ENCODE measurements around the gene OR11A1.

OR11A1 gene, protein sequence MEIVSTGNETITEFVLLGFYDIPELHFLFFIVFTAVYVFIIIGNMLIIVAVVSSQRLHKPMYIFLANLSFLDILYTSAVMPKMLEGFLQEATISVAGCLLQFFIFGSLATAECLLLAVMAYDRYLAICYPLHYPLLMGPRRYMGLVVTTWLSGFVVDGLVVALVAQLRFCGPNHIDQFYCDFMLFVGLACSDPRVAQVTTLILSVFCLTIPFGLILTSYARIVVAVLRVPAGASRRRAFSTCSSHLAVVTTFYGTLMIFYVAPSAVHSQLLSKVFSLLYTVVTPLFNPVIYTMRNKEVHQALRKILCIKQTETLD

DNA sequence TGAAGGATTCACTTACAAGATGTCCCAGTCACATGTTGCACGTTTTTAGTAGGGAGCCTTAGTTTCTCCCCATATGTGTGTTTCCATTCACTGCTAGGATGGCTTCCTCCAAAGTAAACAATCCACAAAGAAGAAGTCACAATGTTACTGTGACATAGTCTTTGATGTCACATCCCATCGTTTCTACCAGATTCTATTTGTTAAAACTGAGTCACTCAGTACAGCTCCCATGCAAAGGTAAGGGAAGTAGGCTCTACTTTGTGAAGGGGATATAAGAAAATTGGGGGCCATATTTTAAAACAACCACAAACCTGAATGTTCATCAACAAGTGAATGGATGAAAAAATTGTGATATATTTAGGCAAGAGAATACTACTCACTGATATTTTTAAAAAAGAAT lies at the start of gene OR11A1, which contains the start of gene OR2H1:
Gene OR11A1, minus strand, starts transcription at position 101 of the 400 bp plus-strand sequence. CDS start 29,430 bp downstream, outside the sequence.
Gene OR2H1, plus strand, starts transcription at position 185 of the 400 bp plus-strand sequence. CDS start 4,615 bp downstream, outside the sequence.
- no peak for DNase-seq (ENCODE audit: extremely low read depth in 1 of 2, low read depth in 1 of 2)

DNA sequence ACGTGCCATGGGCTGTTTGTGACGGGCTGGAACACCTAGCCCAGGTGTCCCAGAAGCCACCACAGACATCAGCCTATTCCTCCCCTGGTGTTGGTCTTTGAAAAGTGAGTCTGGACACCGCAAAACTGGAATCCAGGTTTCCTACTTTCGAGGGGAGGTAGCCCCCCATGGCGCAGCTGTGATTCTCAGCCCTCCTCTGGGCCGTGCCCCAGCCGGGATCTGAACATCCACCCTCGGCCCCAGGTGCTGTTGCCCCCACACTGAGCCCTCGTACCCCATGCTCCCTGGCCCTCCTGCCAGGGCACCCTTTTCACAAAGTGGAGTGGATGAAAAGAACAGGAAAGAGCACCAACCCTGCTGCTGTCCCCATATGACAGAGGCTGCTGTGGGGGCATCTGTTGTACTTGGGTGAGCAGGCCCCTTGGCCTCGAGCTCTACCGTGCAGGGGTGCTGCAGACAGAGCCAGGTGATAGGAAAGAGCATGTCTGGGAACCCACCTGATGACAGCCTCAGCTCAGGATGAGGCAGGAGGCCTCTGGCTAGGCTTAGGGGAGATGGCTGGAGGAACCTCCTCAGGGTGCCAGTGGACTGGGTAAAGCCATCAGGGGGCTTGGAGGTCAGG lies 49.7 kb upstream of the OR11A1 start:
- no peak for DNase-seq (ENCODE audit: extremely low read depth in 1 of 2, low read depth in 1 of 2)

DNA sequence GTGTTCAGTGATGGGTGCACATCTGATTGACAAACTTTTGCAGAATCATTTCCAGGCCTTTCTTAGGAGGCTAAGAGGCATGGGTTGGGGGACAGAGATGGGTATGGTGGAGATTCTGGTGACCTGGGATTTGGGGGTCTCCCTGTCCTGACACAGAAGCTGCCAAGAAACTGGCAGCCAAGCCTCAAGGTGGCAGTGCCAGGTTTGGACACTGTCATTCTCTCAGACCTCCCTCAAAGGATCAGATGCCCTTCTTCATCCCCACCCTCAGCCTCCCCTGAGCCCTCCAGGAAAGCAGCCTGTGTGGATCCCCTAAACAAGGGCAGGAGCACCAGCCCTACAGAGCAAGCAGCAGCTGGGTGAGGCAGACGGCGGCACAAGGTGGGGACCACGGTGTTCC lies 48.9 kb upstream of the OR11A1 start:
- DNase-seq (ENCODE audit: extremely low read depth in 1 of 2, low read depth in 1 of 2), result no peak

DNA sequence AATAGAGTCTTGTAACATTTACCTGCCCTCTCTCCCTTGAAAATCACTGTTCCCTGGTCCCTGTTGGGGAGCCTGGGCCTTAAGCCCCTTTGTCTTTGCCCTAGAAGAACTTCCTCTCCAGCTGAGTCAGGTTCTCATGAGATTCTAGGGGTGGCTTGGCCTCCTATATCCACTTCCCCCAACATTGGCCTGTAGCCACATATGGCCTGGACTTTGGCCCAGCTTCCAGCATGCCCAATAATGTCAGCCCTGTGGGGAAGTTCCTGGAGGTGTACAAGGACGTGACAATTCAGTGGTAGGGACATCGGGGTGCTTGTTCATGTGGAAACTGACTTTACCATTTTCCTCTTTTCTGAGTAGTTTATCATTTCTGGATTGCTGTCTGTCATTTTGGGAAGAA lies 48.1 kb upstream of the OR11A1 start:
- DNase-seq (ENCODE audit: extremely low read depth in 1 of 2, low read depth in 1 of 2), result no peak

DNA sequence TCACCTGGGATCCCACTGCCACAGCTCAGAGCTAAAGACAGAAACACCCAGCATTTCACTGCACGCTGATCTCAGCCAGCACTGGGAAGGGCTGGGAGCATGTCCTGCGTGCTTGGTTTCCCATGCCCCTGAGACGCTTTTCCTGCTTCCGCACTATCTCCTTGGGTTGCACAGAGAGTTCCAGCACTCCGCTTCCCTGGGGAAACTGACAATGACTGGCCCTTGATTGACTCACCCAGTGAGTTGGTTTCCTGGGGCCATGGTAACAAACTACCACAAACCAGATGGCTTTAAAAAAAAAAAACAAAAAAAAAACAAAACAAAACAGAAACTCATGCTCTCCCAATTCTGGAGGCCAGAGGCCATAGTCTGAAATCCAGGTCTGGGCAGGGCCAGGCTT lies 45.7 kb upstream of the OR11A1 start:
- no peak for DNase-seq (ENCODE audit: extremely low read depth in 1 of 2, low read depth in 1 of 2)

DNA sequence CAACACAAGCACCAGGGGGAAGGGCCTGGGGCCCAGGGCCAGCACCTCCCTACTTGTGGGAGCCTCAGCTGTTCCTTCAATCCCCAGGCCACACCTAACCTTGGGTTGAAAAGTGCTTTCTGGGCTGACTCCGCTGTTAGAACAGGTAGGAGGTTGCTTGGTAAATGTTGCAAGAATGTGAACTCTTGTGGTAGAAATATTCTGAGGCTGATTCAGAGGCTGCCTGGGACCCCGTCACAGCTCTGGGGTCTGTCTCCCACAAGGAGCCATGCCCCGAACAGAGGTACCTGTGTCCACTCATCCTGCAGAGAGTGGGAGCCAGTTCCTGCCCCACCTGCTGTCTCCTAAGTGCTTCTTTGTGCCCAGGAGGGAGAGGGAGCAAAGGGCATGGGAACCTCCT lies 45.3 kb upstream of the OR11A1 start:
- no peak for DNase-seq (ENCODE audit: extremely low read depth in 1 of 2, low read depth in 1 of 2)

DNA sequence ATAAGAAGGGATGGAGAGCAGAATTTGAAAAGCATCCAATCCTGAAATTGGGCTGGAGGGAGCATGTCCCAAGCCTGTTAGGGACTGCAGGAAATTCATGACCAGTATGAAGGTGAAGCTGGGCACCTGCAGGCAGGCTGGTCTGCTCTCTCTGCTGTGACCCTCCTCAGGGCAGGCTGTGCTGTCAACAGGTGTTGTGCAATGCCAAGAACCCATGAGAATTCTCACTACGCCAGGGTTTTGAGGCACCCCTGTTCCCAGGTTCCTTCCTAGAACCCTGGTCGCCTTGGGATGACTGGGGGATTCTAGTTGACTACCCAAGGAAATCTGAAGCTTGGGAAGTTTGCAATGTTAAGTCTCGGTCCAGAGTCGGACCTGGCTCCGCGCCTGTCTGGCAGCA lies 44.2 kb upstream of the OR11A1 start:
- no peak for DNase-seq (ENCODE audit: extremely low read depth in 1 of 2, low read depth in 1 of 2)

DNA sequence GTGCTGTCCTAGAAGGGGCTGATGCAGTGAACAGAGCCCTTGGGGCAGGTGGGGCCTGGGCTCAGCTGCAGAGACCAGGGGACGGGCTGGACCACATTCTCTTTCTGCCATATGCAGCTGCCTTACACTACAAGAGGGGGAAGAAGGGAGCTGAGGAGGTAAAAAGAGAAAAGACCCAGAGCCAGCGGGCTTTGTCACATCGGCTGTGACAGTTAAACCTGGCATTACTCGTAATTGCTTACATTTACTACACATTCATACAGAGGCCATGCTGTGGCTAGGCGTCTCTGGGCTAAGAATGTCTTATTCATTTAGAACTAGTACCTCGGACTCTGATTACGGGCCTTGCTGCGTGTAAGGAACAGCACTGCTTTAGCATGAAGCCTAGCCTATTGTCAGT lies 43.7 kb upstream of the OR11A1 start:
- DNase-seq (ENCODE audit: extremely low read depth in 1 of 2, low read depth in 1 of 2), result no peak

DNA sequence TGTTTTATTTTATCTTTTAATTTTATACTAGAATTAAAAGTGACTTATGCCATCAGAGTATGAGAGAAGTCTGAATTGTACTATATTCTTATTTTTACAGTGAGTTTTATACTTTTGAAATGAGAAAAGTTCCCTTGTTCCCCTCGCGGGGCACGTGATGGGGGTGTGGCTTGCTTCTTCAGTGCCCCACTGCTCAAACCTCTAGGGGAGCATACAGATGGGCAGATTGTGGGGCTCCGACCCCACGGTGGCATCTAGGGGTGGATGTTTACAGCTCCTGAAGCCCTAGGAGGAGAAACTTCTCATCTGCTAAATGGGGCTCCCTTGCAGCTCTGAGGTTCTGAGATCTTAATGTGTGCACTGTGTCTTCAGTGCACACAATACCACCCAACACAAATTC lies 42.8 kb upstream of the OR11A1 start:
- no peak for DNase-seq (ENCODE audit: extremely low read depth in 1 of 2, low read depth in 1 of 2)

DNA sequence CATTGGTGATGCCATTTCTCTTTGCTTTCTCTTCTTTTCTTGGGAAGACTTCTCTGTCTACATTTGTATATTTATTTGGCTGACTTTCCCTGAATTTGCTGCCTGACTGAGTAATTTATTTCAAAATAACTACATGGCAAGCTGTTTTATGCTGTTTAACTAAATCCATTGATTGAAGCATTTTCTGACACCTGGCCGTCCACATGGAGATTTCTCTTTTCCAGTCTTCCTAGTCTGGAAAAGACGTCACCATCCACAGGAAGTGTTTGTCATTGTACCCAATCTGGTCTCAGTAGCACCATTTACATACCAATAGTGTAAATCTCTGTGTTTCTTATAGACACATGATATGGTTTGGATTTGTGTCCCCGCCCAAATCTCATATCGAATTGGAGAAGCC lies 40.1 kb upstream of the OR11A1 start:
- no peak for DNase-seq (ENCODE audit: extremely low read depth in 1 of 2, low read depth in 1 of 2)

DNA sequence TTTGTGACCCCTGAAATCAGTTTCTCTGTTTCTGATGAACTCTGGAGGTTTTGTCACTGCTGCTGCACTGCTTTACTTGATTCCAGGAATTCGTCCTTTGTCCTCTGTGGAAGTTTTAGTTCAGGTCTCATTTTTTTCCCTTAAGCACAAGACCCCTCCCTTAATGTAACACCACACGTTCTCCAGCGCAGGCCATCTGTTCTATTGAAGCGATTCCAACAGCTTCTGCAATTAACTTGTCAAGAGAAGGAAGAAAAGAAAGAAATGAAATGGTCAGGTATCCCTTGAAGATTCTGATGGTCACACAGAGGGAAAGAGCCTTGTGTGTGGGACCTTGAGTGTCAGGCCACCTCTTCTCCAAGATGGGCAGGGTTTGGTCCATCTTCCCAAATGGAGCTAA lies 38.7 kb upstream of the OR11A1 start:
- DNase-seq (ENCODE audit: extremely low read depth in 1 of 2, low read depth in 1 of 2), result no peak

DNA sequence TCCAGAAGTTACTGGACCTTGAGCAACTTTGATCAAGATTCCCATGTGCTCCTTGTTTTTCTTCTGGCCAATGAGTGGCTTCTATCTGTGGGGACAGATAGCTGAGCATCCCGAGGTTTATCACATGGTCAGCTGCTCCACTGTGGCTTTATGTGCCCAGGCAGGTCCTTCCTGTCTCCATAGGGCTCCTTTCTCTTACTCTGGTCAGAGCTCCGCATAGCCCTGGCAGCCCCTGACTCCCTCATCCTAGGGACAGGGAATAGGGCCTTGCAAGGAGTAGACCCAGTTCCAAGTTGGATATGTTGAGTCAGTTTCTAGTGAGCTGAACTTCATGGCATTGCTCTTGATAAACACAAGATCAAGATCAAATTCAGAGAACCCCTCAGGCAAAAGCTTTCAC lies 37.3 kb upstream of the OR11A1 start:
- DNase-seq (ENCODE audit: extremely low read depth in 1 of 2, low read depth in 1 of 2), result no peak

DNA sequence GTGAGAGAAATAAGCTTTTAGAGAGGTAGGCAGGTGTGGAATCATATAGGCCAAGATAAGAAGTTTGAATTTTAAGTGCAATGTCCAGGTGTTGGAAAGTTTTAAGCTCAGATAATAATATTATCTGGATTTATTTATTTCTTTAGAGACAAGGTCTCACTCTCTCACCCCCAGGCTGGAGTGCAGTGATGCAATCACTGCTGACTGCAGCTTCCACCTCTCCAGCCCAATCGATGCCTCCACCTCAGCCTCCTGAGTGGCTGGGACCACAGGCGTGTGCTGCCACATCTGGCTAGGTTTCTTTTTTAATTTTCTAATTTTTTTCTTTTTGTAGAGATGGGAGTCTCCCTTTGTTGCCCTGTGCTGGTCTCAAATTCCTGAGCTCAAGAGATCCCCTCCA lies 36.4 kb upstream of the OR11A1 start:
- DNase-seq (ENCODE audit: extremely low read depth in 1 of 2, low read depth in 1 of 2), result no peak

DNA sequence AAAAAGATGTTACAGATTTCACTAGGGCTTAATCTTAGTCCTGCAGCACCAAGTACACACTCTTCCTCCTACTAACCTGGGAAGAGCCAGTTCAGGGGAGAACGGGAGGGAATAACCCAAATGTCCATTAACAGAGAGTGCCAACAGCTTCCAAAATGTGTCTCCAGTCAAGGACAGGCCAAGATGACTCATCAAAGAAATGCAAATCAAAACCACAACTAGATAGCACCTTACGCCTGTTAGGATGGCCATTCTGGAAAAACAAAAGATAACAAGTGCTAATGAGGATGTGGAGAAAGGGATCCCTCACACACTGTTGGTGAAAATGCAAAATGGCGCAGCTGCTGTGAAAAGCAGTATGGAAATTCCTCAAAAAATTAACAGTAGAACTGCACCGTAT lies 34.7 kb upstream of the OR11A1 start:
- DNase-seq (ENCODE audit: extremely low read depth in 1 of 2, low read depth in 1 of 2), result no peak

DNA sequence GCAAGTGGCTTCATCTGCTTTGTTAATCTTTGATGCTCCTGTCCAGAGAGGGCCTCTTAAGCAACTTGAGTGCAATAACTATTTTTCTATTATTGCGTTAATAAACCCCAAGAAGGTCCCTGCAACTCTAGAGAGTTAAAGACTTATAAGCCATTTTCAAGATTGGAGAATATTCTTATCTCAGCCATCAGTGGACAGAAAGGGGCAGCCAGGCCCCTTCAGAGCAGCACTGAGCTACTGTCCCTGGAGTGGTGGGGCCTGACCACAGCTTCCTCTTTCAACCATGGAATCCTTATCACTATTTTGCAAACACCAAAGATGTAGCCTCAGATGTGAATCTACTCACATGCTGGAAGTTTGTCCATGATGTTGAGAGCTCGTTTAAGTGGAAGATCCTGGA lies 33.7 kb upstream of the OR11A1 start:
- no peak for DNase-seq (ENCODE audit: extremely low read depth in 1 of 2, low read depth in 1 of 2)

DNA sequence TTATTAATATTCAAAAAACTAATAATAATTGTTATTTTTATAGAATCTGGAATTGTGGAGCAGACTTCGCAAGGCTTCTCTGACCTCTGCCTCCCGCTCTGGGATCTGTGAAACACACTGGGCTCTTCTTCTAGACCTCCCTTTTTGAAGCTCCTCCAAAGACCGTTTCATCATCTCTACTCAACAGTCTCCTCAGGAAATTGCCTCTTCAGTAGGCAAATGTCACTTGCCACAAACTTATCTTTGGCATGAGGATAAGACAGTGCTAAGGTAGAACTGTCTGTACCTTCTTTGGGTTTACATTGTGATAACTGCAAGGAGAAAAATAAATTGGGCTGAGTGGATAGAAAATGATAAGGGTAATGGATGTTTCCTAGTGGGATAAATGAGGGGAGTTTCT lies 33.2 kb upstream of the OR11A1 start:
- DNase-seq (ENCODE audit: extremely low read depth in 1 of 2, low read depth in 1 of 2), result no peak

DNA sequence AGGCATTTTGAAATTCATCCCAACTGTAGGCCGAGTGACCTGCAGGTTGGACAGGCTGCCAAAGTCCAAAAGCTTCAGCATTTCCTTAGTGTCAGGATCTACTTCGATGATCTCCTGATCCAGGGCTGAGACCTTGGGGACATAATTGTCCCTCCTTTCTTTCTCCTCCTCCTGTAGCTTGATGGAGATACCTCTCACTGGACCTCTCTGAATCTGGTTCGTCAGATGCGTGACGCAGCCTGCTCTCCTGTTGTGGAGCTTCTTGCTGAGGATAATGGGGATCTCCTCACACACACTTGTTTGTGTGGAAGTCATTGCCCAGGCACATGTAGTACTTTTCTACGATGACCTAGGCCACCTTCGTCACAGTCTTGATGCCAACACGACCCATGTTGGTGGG lies 32.4 kb upstream of the OR11A1 start:
- no peak for DNase-seq (ENCODE audit: extremely low read depth in 1 of 2, low read depth in 1 of 2)

DNA sequence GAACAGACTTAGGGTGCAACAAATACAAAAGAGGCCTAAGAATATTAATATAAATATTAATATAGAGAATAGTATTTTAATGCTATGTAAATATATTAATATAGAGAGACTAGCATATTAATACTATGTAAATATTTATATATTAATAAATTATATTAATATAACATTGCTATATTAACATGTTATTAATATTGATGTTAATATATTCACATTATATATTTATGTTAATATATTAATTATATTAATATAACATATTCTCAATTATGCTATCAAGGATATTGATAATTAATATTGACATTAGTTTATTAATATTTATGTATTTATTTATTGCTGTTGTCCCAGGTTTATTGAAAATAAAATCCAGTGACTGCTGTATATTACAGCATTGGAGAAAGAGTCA lies 32.0 kb upstream of the OR11A1 start:
- DNase-seq (ENCODE audit: extremely low read depth in 1 of 2, low read depth in 1 of 2), result no peak

DNA sequence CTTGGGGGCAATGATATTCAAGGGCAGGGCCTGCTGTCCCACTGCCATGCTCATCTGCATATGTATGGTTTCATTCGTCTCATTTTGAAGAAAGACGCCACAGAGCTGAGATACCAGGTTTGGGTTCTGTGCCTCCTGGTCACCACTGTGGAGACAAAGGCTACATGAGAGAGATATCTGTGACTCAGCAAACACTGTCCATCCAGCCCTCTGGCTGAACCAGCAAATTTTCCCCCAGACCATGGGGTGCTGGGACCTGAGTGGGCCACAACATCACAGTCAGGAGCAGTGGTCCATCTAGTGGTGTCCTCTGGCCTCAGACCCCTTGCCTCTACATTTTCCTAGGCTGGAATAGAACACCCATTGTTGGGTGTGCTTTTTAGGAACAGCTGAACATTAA lies 30.8 kb upstream of the OR11A1 start, which contains the start of gene MAS1L:
Gene MAS1L, minus strand, starts transcription at position 297 of the 400 bp plus-strand sequence. Its CDS starts 54 bp downstream, at position 243.
- DNase-seq (ENCODE audit: extremely low read depth in 1 of 2, low read depth in 1 of 2), result no peak

DNA sequence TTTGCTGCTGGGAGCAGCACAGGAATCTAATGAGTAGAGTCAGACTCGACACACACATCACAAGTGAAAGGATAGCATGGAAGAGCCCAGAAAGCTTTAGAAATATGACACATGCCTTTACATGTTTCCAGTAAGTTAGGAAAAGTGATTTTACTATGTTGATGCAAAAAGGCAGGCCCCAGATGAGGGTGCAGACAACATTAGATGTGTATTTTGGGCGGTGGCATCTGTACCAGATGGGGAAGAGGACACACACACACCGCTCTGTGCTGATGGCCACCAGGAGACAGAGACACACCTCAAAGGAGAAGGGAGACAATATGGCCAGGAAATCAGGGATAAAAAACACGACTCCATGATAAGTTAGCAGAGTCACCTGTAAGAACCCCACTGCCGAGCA lies 30.3 kb upstream of the OR11A1 start:
- no peak for DNase-seq (ENCODE audit: extremely low read depth in 1 of 2, low read depth in 1 of 2)

DNA sequence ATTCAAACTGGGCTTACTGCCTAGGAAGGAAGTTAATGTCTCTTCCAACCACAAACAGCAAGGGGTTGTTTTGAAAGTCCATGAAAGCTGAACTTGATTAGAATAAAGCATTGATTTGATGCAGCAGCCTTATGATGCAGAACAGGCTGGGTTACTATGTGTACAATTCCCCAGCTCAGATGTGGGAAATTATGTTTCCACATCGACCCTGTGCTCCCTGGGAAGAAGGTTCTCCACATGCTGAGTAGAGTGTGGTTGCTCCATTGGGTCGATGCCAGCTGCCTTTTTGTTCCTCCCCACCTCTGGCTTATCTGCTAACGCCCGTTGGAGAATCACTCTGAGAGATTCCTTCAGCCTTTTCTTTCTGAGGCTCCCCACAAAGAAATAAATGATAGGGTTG lies 29.7 kb upstream of the OR11A1 start:
- no peak for DNase-seq (ENCODE audit: extremely low read depth in 1 of 2, low read depth in 1 of 2)

DNA sequence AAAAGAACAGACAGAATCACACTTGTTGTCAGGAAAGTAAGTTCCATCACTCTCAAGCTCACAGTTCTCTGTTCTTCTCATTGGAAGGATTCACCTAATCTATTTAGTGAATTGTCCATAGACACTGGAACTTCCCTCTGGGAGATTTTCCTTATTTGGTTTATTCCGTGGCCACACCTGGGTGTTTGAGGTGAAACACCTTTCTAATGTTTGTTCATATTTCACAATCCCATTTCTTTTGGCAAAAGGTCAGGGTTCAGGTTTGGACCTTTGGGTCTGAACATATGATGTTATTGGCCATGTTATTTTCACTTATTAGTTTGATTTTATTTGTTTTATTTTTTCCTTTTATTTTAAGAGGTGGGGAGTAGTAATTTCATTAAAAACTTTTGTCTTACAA lies 26.9 kb upstream of the OR11A1 start:
- no peak for DNase-seq (ENCODE audit: extremely low read depth in 1 of 2, low read depth in 1 of 2)

DNA sequence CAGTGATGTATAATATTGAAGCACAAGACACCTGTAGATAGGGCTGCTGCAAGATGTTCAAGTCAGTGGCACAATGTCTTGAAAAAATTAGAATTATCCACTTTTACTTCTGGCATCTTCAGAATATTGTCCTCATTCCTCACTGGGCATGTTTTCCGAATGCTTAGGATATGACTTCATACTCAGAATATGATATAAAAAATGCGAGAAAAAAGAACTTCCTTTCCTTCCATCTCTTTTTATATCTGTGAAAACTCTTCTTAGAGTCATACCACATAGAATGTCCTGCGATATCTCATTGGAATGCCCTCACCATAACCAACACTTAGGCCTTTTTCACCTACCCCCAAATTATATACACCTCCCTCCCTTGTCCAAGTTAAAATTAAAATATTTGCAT lies 26.3 kb upstream of the OR11A1 start:
- no peak for DNase-seq (ENCODE audit: extremely low read depth in 1 of 2, low read depth in 1 of 2)
